ENCODE data around the gene DOCK8. TPM values are rescaled to one million over a fixed set of nuclear protein-coding genes. Genes with fewer than 3 reads are reported as not detected.

DOCK8 gene
- total RNA-seq, 1 donor from 2014 or later = 3.8 TPM

DNA sequence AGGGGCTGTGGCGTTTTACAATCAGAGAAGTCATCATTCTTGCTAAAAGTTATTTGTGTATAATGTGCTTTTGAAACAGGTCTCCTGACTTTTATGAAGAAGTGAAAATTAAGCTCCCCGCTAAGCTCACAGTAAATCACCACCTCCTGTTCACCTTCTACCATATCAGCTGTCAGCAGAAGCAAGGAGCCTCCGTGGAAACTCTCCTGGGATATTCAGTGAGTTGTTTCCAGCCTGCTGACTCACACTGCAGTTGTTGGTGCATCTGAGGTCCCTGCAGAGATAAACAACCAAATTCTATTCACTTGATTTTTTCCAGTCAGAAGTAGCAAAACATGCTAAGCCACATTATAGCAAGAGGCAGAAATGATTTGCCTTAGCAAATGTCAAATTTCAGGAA is 156.7 kb downstream of the DOCK8 start:
- TF ChIP-seq, protein P1, sequence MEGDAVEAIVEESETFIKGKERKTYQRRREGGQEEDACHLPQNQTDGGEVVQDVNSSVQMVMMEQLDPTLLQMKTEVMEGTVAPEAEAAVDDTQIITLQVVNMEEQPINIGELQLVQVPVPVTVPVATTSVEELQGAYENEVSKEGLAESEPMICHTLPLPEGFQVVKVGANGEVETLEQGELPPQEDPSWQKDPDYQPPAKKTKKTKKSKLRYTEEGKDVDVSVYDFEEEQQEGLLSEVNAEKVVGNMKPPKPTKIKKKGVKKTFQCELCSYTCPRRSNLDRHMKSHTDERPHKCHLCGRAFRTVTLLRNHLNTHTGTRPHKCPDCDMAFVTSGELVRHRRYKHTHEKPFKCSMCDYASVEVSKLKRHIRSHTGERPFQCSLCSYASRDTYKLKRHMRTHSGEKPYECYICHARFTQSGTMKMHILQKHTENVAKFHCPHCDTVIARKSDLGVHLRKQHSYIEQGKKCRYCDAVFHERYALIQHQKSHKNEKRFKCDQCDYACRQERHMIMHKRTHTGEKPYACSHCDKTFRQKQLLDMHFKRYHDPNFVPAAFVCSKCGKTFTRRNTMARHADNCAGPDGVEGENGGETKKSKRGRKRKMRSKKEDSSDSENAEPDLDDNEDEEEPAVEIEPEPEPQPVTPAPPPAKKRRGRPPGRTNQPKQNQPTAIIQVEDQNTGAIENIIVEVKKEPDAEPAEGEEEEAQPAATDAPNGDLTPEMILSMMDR (IDR thresholded peaks at IDR 0.05; ENCODE audit: insufficient read depth, low read length, poor library complexity, severe bottlenecking) = no peak
- Histone ChIP-seq H3K27me3 (ENCODE audit: control insufficient read depth, insufficient read depth, low read length) (no peaks in the 10 kb centered on the region), H3K4me3 (ENCODE audit: low read depth, low read length) (no peak overlapping the region), H3K36me3 (ENCODE audit: control insufficient read depth, insufficient read depth, low read length) (no peaks in the 10 kb centered on the region)
- DNase-seq (ENCODE audit: low read depth) = no peak

DNA sequence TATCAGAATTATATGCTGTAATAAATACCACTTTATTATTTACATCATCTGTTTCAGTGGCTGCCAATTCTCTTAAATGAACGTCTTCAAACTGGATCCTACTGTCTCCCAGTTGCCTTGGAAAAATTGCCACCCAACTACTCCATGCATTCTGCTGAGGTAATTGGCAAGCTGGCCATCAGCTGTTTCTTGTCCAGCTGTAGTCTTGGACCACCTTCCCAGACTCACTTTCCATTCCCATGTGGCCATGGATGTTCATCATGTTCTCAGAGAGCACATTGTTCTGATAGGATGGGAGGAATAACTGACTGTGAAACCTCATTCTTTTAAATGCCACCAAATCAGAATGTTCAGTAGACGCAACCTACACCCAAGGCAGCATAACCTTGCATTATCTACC is 157.5 kb downstream of the DOCK8 start:
- no peak overlapping the region for H3K4me3 ChIP-seq (ENCODE audit: low read depth, low read length)
- no peaks in the 10 kb centered on the region for H3K27me3 ChIP-seq (ENCODE audit: control insufficient read depth, insufficient read depth, low read length)
- H3K36me3 ChIP-seq (ENCODE audit: control insufficient read depth, insufficient read depth, low read length) = no peaks in the 10 kb centered on the region
- TF ChIP-seq, protein P1 (IDR thresholded peaks at IDR 0.05; ENCODE audit: insufficient read depth, low read length, poor library complexity, severe bottlenecking) = no peak
- no peak for DNase-seq (ENCODE audit: low read depth)

DNA sequence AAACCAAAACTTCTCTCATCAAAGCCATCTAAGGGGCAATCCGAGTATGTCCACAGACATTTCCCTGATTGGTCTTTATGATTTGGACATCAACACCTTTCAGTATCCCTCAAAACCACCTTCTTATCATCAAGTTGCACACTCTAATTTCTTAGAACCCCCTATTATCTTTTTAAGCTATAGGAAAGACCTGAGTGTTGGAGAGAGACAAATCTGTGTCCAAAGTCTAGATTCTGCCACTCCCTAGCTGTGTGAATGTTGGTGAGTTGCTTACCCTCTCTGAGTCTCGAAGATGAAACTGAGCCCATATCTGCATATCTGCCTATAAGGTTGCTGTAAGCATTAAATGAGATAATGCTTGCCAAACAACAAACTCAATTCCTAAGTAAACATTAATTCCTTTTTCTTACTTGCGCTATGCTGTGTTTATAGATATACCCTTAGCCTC is 159.1 kb downstream of the DOCK8 start:
- TF ChIP-seq, protein P1 (IDR thresholded peaks at IDR 0.05; ENCODE audit: insufficient read depth, low read length, poor library complexity, severe bottlenecking) = no peak
- Histone ChIP-seq H3K4me3 (ENCODE audit: low read depth, low read length) (no peak overlapping the region), H3K36me3 (ENCODE audit: control insufficient read depth, insufficient read depth, low read length) (no peaks in the 10 kb centered on the region), H3K27me3 (ENCODE audit: control insufficient read depth, insufficient read depth, low read length) (no peaks in the 10 kb centered on the region)
- no peak for DNase-seq (ENCODE audit: low read depth)

DNA sequence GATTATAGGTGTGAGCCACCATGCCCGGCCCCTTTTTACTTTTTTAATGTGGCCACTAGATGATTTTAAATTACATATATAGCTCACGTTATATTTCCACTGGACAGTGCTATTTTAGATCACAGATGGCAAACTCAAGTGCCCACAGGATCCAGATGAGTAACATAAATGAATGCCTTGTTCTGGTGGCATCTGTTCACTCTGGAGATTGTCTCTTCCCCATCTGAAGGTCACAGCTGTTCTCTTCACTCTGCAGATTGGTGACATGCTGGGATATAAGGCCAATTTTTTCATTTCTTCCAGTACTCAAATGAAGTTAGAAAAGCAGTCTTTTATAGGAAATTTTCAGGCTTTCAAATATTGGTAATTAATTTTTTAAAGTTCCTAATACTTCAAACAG is 160.1 kb downstream of the DOCK8 start:
- Histone ChIP-seq H3K36me3 (ENCODE audit: control insufficient read depth, insufficient read depth, low read length) (no peaks in the 10 kb centered on the region), H3K4me3 (ENCODE audit: low read depth, low read length) (no peak overlapping the region), H3K27me3 (ENCODE audit: control insufficient read depth, insufficient read depth, low read length) (no peaks in the 10 kb centered on the region)
- TF ChIP-seq, protein P1 (IDR thresholded peaks at IDR 0.05; ENCODE audit: insufficient read depth, low read length, poor library complexity, severe bottlenecking) = no peak
- DNase-seq (ENCODE audit: low read depth) = no peak

DNA sequence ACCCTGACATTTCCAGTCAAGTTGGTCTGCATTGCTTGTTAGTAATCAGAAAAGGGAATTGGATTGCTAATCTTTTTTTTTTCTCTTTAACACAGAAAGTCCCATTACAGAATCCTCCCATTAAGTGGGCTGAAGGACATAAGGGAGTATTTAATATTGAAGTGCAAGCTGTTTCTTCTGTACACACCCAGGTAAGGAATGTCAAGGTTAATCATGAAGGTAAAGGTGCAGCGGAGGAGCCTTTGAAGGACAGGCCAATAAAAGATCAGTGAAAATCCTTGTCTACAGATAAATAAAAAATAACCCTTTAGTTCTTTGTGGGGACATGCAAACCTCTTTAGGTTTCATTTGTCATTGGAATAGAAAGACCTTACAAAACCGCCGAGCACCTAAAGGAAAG is 161.4 kb downstream of the DOCK8 start:
- no peak for DNase-seq (ENCODE audit: low read depth)
- Histone ChIP-seq H3K27me3 (ENCODE audit: control insufficient read depth, insufficient read depth, low read length) (no peaks in the 10 kb centered on the region), H3K4me3 (ENCODE audit: low read depth, low read length) (no peak overlapping the region), H3K36me3 (ENCODE audit: control insufficient read depth, insufficient read depth, low read length) (no peaks in the 10 kb centered on the region)
- TF ChIP-seq, protein P1 (IDR thresholded peaks at IDR 0.05; ENCODE audit: insufficient read depth, low read length, poor library complexity, severe bottlenecking) = no peak

DNA sequence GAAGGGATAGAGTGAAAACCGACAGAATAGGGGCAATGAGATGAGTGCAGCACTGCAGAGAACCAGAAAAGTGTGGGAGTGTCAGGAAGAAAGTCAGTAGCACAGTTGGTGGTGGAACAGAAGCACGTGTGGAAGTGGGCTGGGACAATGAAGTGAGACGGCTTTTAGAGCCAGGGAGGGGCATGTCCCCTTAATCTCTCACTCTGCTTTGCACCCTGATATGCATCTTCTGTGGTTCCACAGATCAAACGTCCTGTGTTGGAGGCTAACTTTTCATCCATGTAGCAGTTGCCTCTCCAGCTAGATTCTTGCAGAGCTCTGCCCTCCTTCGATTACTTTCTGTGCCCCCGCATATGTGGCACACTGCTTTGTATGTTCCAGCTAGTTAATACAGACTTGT is 163.6 kb downstream of the DOCK8 start:
- TF ChIP-seq, protein P1 (IDR thresholded peaks at IDR 0.05; ENCODE audit: insufficient read depth, low read length, poor library complexity, severe bottlenecking) = no peak
- DNase-seq (ENCODE audit: low read depth) = no peak
- H3K4me3 ChIP-seq (ENCODE audit: low read depth, low read length) = no peak overlapping the region
- H3K36me3 ChIP-seq (ENCODE audit: control insufficient read depth, insufficient read depth, low read length) = no peaks in the 10 kb centered on the region
- no peaks in the 10 kb centered on the region for H3K27me3 ChIP-seq (ENCODE audit: control insufficient read depth, insufficient read depth, low read length)
